Mammary epithelial cell (primary cell): Measurements from ENCODE around the gene NPAS3.

Experiments used
- CTCF ChIP-seq, 2 donors: IDR thresholded peaks in 1 of 2; conservative IDR thresholded peaks in 1 of 2; 2 replicates each; pipeline ENCODE4 v1.5.1; 2011 to 2012; ENCODE audit warnings: inconsistent platforms in 2 of 2, low read length in 2 of 2, mild to moderate bottlenecking in 2 of 2, control low read depth in 1 of 2, low read depth in 1 of 2; ENCODE audit not compliant: insufficient read depth in 1 of 2; ENCODE audit errors: extremely low read depth in 1 of 2
- EZH2 ChIP-seq: IDR thresholded peaks from 2 replicates; pipeline ENCODE4 v1.6.1; 2012; ENCODE audit warnings: low read length, inconsistent platforms, borderline replicate concordance

- TF ChIP-seq CTCF (conservative IDR thresholded peaks at IDR 0.05 in 1 of 2, IDR thresholded peaks at IDR 0.05 in 1 of 2; ENCODE audit: extremely low read depth in 1 of 2, insufficient read depth in 1 of 2, low read depth in 1 of 2, low read length in 2 of 2) (no peak), EZH2 (no peak)
These were observed 181.7 kb downstream of the NPAS3 start for GRCh38 chr14:33120341-33120740.
